Measurements from ENCODE around the gene PARP3. TPM values are rescaled to one million over a fixed set of nuclear protein-coding genes. Genes with fewer than 3 reads are reported as not detected.
A peak's percentile ranks its signal among the peaks of the same experiment; 100 is the strongest.

PARP3 gene
- total RNA-seq, 4 donors from 2014 or later, result 8.1 to 21.8 (median 14.0) TPM

DNA sequence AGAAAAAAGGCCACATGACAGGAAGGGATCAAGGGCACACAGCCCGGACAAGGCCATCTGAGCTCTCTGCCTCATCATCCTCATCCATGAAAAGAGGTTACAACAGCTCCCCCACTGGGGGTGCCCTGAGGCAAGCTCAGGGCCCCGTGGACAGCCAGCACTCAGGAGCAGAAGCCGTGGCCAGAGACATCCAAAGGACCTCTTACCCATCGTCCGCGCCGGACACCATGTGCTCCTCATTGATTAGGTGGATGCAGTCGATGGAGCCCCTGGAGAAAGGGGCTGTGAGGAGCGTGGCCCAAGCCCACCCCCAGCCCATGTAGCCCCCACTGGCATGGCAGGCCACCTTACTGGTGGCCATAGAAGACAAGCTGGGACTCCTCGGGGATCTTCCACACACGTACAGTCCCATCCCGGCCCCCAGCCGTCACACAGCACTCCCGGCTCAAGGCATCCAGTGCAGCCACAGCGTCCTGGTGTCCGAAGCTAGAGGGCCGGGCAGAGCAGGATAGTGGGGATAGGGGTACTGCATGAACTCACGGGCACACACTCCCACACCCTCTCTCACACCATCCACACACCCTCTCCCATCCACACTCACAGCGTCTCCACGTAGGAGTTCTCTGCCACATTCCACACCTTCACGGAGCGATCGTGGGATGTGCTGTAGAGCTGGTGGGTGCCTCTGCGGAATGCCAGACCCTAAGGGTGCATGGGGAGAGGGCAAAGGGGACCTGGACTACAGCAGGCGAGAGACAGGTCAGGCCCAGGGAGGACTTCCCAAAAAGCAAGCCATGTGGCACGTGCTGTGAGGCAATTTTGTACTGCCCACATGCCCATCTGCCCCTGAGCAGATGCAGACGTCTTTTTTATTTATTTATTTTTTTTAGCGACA is 6.9 kb upstream of the PARP3 start:
- Histone ChIP-seq H3K27ac (no peak overlapping the region), H3K36me3 (peaks cover 69% of the 10 kb centered on the region), H3K9me3 (no peaks in the 10 kb centered on the region), H3K4me3 (no peak overlapping the region), H3K4me1 (peaks cover 6% of the 10 kb centered on the region), H3K27me3 (no peaks in the 10 kb centered on the region)
- no peak for TF ChIP-seq POLR2A (IDR thresholded peaks at IDR 0.05)
- peak in 1 of 2 donors; percentile 77 for DNase-seq (ENCODE audit: low spot score in 2 of 2)
- 88% methylated on average over 16 of the region's 28 CpGs for WGBS

- Histone ChIP-seq H3K27ac (no peak overlapping the region), H3K4me3 (no peak overlapping the region), H3K9me3 (no peaks in the 10 kb centered on the region), H3K4me1 (peaks cover 15% of the 10 kb centered on the region), H3K36me3 (peaks cover 69% of the 10 kb centered on the region), H3K27me3 (no peaks in the 10 kb centered on the region)
- peak in 1 of 2 donors; percentile 50 for DNase-seq (ENCODE audit: low spot score in 2 of 2)
- TF ChIP-seq, protein P1, sequence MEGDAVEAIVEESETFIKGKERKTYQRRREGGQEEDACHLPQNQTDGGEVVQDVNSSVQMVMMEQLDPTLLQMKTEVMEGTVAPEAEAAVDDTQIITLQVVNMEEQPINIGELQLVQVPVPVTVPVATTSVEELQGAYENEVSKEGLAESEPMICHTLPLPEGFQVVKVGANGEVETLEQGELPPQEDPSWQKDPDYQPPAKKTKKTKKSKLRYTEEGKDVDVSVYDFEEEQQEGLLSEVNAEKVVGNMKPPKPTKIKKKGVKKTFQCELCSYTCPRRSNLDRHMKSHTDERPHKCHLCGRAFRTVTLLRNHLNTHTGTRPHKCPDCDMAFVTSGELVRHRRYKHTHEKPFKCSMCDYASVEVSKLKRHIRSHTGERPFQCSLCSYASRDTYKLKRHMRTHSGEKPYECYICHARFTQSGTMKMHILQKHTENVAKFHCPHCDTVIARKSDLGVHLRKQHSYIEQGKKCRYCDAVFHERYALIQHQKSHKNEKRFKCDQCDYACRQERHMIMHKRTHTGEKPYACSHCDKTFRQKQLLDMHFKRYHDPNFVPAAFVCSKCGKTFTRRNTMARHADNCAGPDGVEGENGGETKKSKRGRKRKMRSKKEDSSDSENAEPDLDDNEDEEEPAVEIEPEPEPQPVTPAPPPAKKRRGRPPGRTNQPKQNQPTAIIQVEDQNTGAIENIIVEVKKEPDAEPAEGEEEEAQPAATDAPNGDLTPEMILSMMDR (IDR thresholded peaks at IDR 0.05), result no peak
- WGBS, result 93% methylated on average over 19 of the region's 25 CpGs
Measured at GRCh38 chr3:51935886-51936755, 6.0 kb upstream of the PARP3 start.

GRCh38 chr3:51937014-51937413 is 5.1 kb upstream of the PARP3 start:
- Histone ChIP-seq H3K27me3 (no peaks in the 10 kb centered on the region), H3K9me3 (no peaks in the 10 kb centered on the region), H3K4me1 (peaks cover 20% of the 10 kb centered on the region), H3K27ac (no peak overlapping the region), H3K4me3 (no peak overlapping the region), H3K36me3 (peaks cover 69% of the 10 kb centered on the region)
- peak in 1 of 2 donors; percentile 63 for DNase-seq (ENCODE audit: low spot score in 2 of 2)
- TF ChIP-seq, protein P1 (IDR thresholded peaks at IDR 0.05), result no peak
- TF ChIP-seq EP300 (IDR thresholded peaks at IDR 0.05) (no peak), POLR2AphosphoS5 (IDR thresholded peaks at IDR 0.05) (no peak), POLR2A (IDR thresholded peaks at IDR 0.05) (no peak)
- 80% methylated on average over 1 of the region's 9 CpGs for WGBS

DNA sequence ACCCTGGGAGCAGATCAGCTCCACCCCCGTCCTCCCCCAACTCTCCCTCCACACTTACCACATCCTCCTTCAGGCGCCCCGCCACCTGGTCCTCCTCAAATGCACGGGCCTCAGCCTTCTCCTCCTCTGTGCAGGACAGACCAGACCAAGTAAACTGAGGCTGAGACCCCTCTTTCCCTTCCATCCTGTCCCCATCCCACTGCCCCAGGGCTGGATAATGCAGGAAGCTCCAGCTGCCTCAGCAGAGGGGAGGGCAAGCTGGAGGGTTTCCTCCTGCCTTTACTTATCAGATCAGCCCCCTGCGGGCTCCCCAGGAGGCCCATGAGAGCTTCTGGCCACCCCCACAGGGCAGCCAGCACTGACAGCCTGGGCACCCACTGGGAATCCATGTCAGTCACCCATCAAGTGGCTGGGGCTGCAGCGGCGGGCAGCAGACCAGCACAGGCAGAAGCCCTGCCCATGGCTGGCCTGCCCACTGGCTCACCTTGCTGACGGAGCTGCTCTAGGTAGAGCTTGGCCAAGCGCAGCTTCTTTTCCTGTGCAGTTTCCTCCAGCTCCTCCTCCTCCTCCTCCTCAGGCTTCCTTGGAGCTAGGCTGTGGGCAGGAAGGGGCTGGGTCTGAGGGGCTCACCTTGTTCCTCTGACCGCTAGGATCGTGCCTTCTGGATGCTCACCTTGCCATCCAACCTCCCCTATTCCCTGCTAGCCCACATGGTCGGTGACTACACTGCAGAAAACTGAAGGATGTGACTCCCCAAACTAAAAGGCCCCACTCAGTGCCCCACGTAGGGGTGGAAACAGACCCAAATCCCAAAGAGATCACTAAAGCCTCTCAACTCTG is 4.3 kb upstream of the PARP3 start:
- WGBS, result 89% methylated on average over 13 of the region's 13 CpGs
- peaks cover 63% of the 10 kb centered on the region for H3K36me3 ChIP-seq

More for the DNA sequence above, 4.3 kb upstream of the PARP3 start:
- peak; percentile 59 to 68 for DNase-seq (ENCODE audit: low spot score in 2 of 2)
- Histone ChIP-seq H3K4me3 (no peak overlapping the region), H3K4me1 (peaks cover 27% of the 10 kb centered on the region), H3K27me3 (no peaks in the 10 kb centered on the region), H3K9me3 (no peaks in the 10 kb centered on the region), H3K27ac (no peak overlapping the region)
- no peak for TF ChIP-seq EP300 (IDR thresholded peaks at IDR 0.05)
- TF ChIP-seq, protein P1 (IDR thresholded peaks at IDR 0.05), result no peak
- TF ChIP-seq POLR2A (IDR thresholded peaks at IDR 0.05), result no peak
- TF ChIP-seq POLR2AphosphoS5 (IDR thresholded peaks at IDR 0.05), result no peak

Measured in suprapubic skin (tissue), 4 donors.